GM12891 (cell line): ENCODE results near the gene LRRC27.

ENCODE experiments used
- DNase-seq: peaks from one replicate; pipeline ENCODE4 v3.0.0; 2011; ENCODE audit warnings: low spot score; ENCODE audit not compliant: insufficient read length
- FAIRE-seq: peaks from 2 replicates; lab custom pipeline; 2011; peaks lifted over from hg19 to GRCh38; lab: Jason Lieb, UNC
- PAX5 ChIP-seq: IDR thresholded peaks from 2 replicates; pipeline ENCODE4 v1.6.1; 2011; ENCODE audit warnings: low read length, moderate library complexity, mild to moderate bottlenecking; ENCODE audit not compliant: insufficient read depth, severe bottlenecking
- POLR2A ChIP-seq: IDR thresholded peaks from 2 replicates; pipeline ENCODE4 v1.6.1; 2011; ENCODE audit warnings: low read depth, low read length, control low read depth
- POLR2AphosphoS5 ChIP-seq: IDR thresholded peaks from 2 replicates; pipeline ENCODE4 v1.6.1; 2011; ENCODE audit warnings: low read depth, low read length, control low read depth
- POU2F2 ChIP-seq: IDR thresholded peaks from 2 replicates; pipeline ENCODE4 v1.6.1; 2011; ENCODE audit warnings: low read depth, mild to moderate bottlenecking, control low read depth, low read length, moderate library complexity
- SPI1 ChIP-seq: IDR thresholded peaks from 2 replicates; pipeline ENCODE4 v1.6.1; 2011; ENCODE audit warnings: low read depth, low read length, control low read depth
- TAF1 ChIP-seq: IDR thresholded peaks from 2 replicates; pipeline ENCODE4 v1.6.1; 2011; ENCODE audit warnings: low read depth, low read length, control low read depth

LRRC27 gene

GRCh38 chr10:132300582-132300981 is 31.4 kb upstream of the LRRC27 start:
- DNase-seq: no peak
- TF ChIP-seq SPI1 (no peak), PAX5 (no peak), TAF1 (no peak), POLR2AphosphoS5 (no peak), POLR2A (no peak), POU2F2 (no peak)
- no peak for FAIRE-seq

- FAIRE-seq (no peak), DNase-seq (no peak)
- TF ChIP-seq TAF1 (no peak), PAX5 (no peak), POLR2AphosphoS5 (no peak), SPI1 (no peak), POLR2A (no peak), POU2F2 (no peak)
Observed at GRCh38 chr10:132301371-132302330, 30.3 kb upstream of the LRRC27 start.

GRCh38 chr10:132302421-132303310 is 29.3 kb upstream of the LRRC27 start:
- FAIRE-seq (no peak), DNase-seq (no peak)
- no peak for TF ChIP-seq PAX5
- TF ChIP-seq TAF1: no peak
- TF ChIP-seq POLR2AphosphoS5: no peak
- no peak for TF ChIP-seq POLR2A
- no peak for TF ChIP-seq SPI1
- no peak for TF ChIP-seq POU2F2

GRCh38 chr10:132303361-132304115 is 28.5 kb upstream of the LRRC27 start:
- DNase-seq (no peak), FAIRE-seq (no peak)
- TF ChIP-seq POU2F2 (no peak), POLR2A (no peak), PAX5 (no peak), TAF1 (no peak), POLR2AphosphoS5 (no peak), SPI1 (no peak)

- FAIRE-seq: no peak
- no peak for DNase-seq
- no peak for TF ChIP-seq POLR2A
- no peak for TF ChIP-seq POLR2AphosphoS5
- no peak for TF ChIP-seq TAF1
- TF ChIP-seq POU2F2: no peak
- TF ChIP-seq SPI1: no peak
- TF ChIP-seq PAX5: no peak
Observed at GRCh38 chr10:132304756-132305509, 27.1 kb upstream of the LRRC27 start.

GRCh38 chr10:132305654-132306342 is 26.2 kb upstream of the LRRC27 start:
- FAIRE-seq (no peak), DNase-seq (no peak)
- TF ChIP-seq POU2F2 (no peak), POLR2A (no peak), PAX5 (no peak)

- DNase-seq (no peak), FAIRE-seq (no peak)
- TF ChIP-seq POU2F2 (no peak), TAF1 (no peak), SPI1 (no peak), POLR2AphosphoS5 (no peak), PAX5 (no peak), POLR2A (no peak)
Observed at GRCh38 chr10:132306343-132306685, 25.7 kb upstream of the LRRC27 start.
